ENCODE measurements around the gene RANBP9.

- TF ChIP-seq, protein P1, sequence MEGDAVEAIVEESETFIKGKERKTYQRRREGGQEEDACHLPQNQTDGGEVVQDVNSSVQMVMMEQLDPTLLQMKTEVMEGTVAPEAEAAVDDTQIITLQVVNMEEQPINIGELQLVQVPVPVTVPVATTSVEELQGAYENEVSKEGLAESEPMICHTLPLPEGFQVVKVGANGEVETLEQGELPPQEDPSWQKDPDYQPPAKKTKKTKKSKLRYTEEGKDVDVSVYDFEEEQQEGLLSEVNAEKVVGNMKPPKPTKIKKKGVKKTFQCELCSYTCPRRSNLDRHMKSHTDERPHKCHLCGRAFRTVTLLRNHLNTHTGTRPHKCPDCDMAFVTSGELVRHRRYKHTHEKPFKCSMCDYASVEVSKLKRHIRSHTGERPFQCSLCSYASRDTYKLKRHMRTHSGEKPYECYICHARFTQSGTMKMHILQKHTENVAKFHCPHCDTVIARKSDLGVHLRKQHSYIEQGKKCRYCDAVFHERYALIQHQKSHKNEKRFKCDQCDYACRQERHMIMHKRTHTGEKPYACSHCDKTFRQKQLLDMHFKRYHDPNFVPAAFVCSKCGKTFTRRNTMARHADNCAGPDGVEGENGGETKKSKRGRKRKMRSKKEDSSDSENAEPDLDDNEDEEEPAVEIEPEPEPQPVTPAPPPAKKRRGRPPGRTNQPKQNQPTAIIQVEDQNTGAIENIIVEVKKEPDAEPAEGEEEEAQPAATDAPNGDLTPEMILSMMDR (IDR thresholded peaks at IDR 0.05): no peak
- no peak for TF ChIP-seq POLR2A (IDR thresholded peaks at IDR 0.05)
Observed at GRCh38 chr6:13676551-13677156, 35.0 kb downstream of the RANBP9 start.

Data from right lobe of liver (tissue), 4 donors.